HEK293 (cell line): ENCODE data around the gene JAZF1.

Source experiments
- CTCF ChIP-seq: fragments of 450-650 bp; formaldehyde crosslinking; IDR thresholded peaks from 2 replicates; pipeline ENCODE4 v1.5.1; 2016; ENCODE audit warnings: missing biosample characterization, missing genetic modification characterization
- ZIC2 ChIP-seq: fragments of 450-650 bp; formaldehyde crosslinking; IDR thresholded peaks from 2 replicates; pipeline ENCODE4 v1.5.1; 2016; ENCODE audit warnings: missing biosample characterization, missing genetic modification characterization
- ZNF175 ChIP-seq: fragments of 450-650 bp; formaldehyde crosslinking; IDR thresholded peaks from 2 replicates; pipeline ENCODE4 v1.5.1; 2016; ENCODE audit warnings: missing biosample characterization, missing genetic modification characterization
- ZNF426 ChIP-seq: fragments of 450-650 bp; formaldehyde crosslinking; IDR thresholded peaks from 2 replicates; pipeline ENCODE4 v1.5.1; 2017; ENCODE audit warnings: missing biosample characterization, missing genetic modification characterization, mild to moderate bottlenecking, inconsistent platforms, moderate library complexity
- ZNF580 ChIP-seq: fragments of 450-650 bp; formaldehyde crosslinking; IDR thresholded peaks from 2 replicates; pipeline ENCODE4 v1.5.1; 2016; ENCODE audit warnings: missing biosample characterization, missing genetic modification characterization

GRCh38 chr7:28165961-28166955 lies 14.3 kb downstream of the JAZF1 start:
- TF ChIP-seq CTCF (tag by site-specific recombination) (no peak), ZNF175 (tag by site-specific recombination) (no peak), ZNF426 (no peak), ZNF580 (tag by site-specific recombination) (no peak), ZIC2 (no peak)
